GM12892 (cell line): Measurements from ENCODE around the gene PRMT5.

Experiments
- POLR2A ChIP-seq: IDR thresholded peaks from 2 replicates; pipeline ENCODE4 v1.6.1; 2011; ENCODE audit warnings: low read depth, low read length, control low read depth
- POLR2AphosphoS5 ChIP-seq: IDR thresholded peaks from 2 replicates; pipeline ENCODE4 v1.6.1; 2011; ENCODE audit warnings: low read depth, low read length, control low read depth
- TAF1 ChIP-seq: IDR thresholded peaks from 2 replicates; pipeline ENCODE4 v1.6.1; 2011; ENCODE audit warnings: low read depth, mild to moderate bottlenecking, control low read depth, low read length, borderline replicate concordance

GRCh38 chr14:22978487-22978837 is 49.3 kb upstream of the PRMT5 start:
- TF ChIP-seq POLR2A = no peak
- no peak for TF ChIP-seq TAF1
- TF ChIP-seq POLR2AphosphoS5 = no peak
